ENCODE measurements around the gene ZNF211. TPM values are rescaled to one million over a fixed set of nuclear protein-coding genes. Genes with fewer than 3 reads are reported as not detected.

ZNF211 gene
- total and polyA plus RNA-seq, 10 of the 15 experiments (the other 5 are each of a cell fraction or from before 2014, with no cell fraction given): 2.1 to 20.6 (median 9.3) TPM

- no peak for TF ChIP-seq SKIL (IDR thresholded peaks at IDR 0.05; ENCODE audit: low read depth, poor library complexity, severe bottlenecking)
- no peak for TF ChIP-seq KAT2A (conservative IDR thresholded peaks at IDR 0.05; ENCODE audit: control insufficient read depth, low read depth, low read length)
- 0 out of 2 replicates have a peak, but pooled peaks have one; percentile 3 for TF ChIP-seq JUND (IDR thresholded peaks at IDR 0.05; ENCODE audit: low read depth, low read length)
- TF ChIP-seq SRF (IDR thresholded peaks at IDR 0.05; ENCODE audit: low read depth in 2 of 2, low read length in 2 of 2): no peak
- TF ChIP-seq TCF12 (IDR thresholded peaks at IDR 0.05; ENCODE audit: low read depth, low read length): no peak
- TF ChIP-seq YBX1 (IDR thresholded peaks at IDR 0.05): no peak
- 0 out of 3 replicates have a peak, but pooled peaks have one; percentile 13 for TF ChIP-seq POU2F2 (IDR thresholded peaks at IDR 0.05; ENCODE audit: borderline replicate concordance, low read depth, low read length)
- TF ChIP-seq SUPT20H (IDR thresholded peaks at IDR 0.05; ENCODE audit: borderline replicate concordance, control insufficient read depth, low read depth, low read length): no peak
- TF ChIP-seq PAX8 (IDR thresholded peaks at IDR 0.05): no peak
- peak; percentile 16; the same call in 1 of the 2 replicates for TF ChIP-seq ELK1 (IDR thresholded peaks at IDR 0.05; ENCODE audit: low read depth, low read length)
- TF ChIP-seq SMC3 (IDR thresholded peaks at IDR 0.05; ENCODE audit: borderline replicate concordance, low read length): no peak
- no peak for TF ChIP-seq ASH2L (IDR thresholded peaks at IDR 0.05; ENCODE audit: borderline replicate concordance, low read depth)
- no peak for TF ChIP-seq TCF3 (IDR thresholded peaks at IDR 0.05; ENCODE audit: borderline replicate concordance, insufficient read depth, low read depth, low read length)
- TF ChIP-seq JUNB (IDR thresholded peaks at IDR 0.05): no peak
- peak; percentile 95 for TF ChIP-seq GABPA (IDR thresholded peaks at IDR 0.05; ENCODE audit: low read depth)
- peak; percentile 53 for TF ChIP-seq SREBF2 (IDR thresholded peaks at IDR 0.05; ENCODE audit: low read length)
- no peak for TF ChIP-seq USF2 (IDR thresholded peaks at IDR 0.05; ENCODE audit: borderline replicate concordance, low read depth, low read length)
- no peak for TF ChIP-seq WRNIP1 (IDR thresholded peaks at IDR 0.05; ENCODE audit: borderline replicate concordance, low read depth, low read length)
- no peak for TF ChIP-seq STAT3 (IDR thresholded peaks at IDR 0.05; ENCODE audit: low read depth, low read length)
- TF ChIP-seq BMI1 (IDR thresholded peaks at IDR 0.05; ENCODE audit: borderline replicate concordance): no peak
- TF ChIP-seq SMARCA5 (IDR thresholded peaks at IDR 0.05): no peak
- no peak for TF ChIP-seq NFXL1 (IDR thresholded peaks at IDR 0.05; ENCODE audit: borderline replicate concordance)
- TF ChIP-seq HDAC6 (IDR thresholded peaks at IDR 0.05; ENCODE audit: unreplicated experiment): no peak
- no peak for TF ChIP-seq ATF3 (IDR thresholded peaks at IDR 0.05; ENCODE audit: borderline replicate concordance, extremely low read depth, low read depth, low read length)
- TF ChIP-seq IRF3 (IDR thresholded peaks at IDR 0.05): no peak
These were observed 18.8 kb upstream of the ZNF211 start, which contains the start of gene ZNF134 (continued) for GRCh38 chr19:57613941-57614743.
